SK-MEL-5 (cell line): ENCODE measurements around the gene IRF2BPL. TPM values are rescaled to one million over a fixed set of nuclear protein-coding genes. Genes with fewer than 3 reads are reported as not detected.

Source experiments
- DNase-seq: peaks from one replicate; pipeline ENCODE4 v3.0.0-alpha.2; 2016; ENCODE audit warnings: low read depth, low spot score
- in situ Hi-C: cut with HindIII; loops from 2 replicates; pipeline ENCODE4 v1.10.0; 2016; ENCODE audit warnings: low sequenced_read_pairs, high pct_unique_total_duplicates, low pct_unique_long_range_greater_than_20kb
- total RNA-seq: library from RNA; depleted of rRNA; stranded (reverse); fragments of >200 nt; shearing (Covaris generic); gene quantifications from 2 replicates; pipeline ENCODE4 v1.2.3, GENCODE V29; 2014

The IRF2BPL gene
- total RNA-seq, 1 experiment from 2014 or later: 27.2 TPM

GRCh38 chr14:77003960-77004710 is 24.4 kb downstream of the IRF2BPL start:
- DNase-seq: no peak
- in situ Hi-C loops: no loop called here

GRCh38 chr14:77002889-77003288 is 25.6 kb downstream of the IRF2BPL start:
- in situ Hi-C loops: no loop called here
- no peak for DNase-seq

- in situ Hi-C loops: no loop called here
- no peak for DNase-seq
Observed at GRCh38 chr14:77002335-77002734, 26.2 kb downstream of the IRF2BPL start.

- no peak for DNase-seq
- in situ Hi-C loops: no loop called here
Observed at GRCh38 chr14:77000340-77001270, 27.9 kb downstream of the IRF2BPL start.

- DNase-seq: no peak
- in situ Hi-C loops: no loop called here
Observed at GRCh38 chr14:76998910-76999309, 29.6 kb downstream of the IRF2BPL start.

- in situ Hi-C loops: no loop called here
- peak; percentile 40 for DNase-seq
Observed at GRCh38 chr14:76997257-76997970, 31.1 kb downstream of the IRF2BPL start.

- DNase-seq: no peak
- in situ Hi-C loops: no loop called here
Observed at GRCh38 chr14:76996563-76997146, 31.9 kb downstream of the IRF2BPL start.

GRCh38 chr14:76995279-76996035 is 33.1 kb downstream of the IRF2BPL start:
- in situ Hi-C loops: no loop called here
- DNase-seq: no peak

GRCh38 chr14:76993752-76994151 is 34.8 kb downstream of the IRF2BPL start:
- in situ Hi-C loops: no loop called here

GRCh38 chr14:76990084-76990483 is 38.4 kb downstream of the IRF2BPL start:
- in situ Hi-C loops: no loop called here

More at GRCh38 chr14:76993752-76994151, 34.8 kb downstream of the IRF2BPL start:
- DNase-seq: no peak

GRCh38 chr14:76987956-76988520 is 40.5 kb downstream of the IRF2BPL start:
- in situ Hi-C loops: no loop called here
- no peak for DNase-seq

More at GRCh38 chr14:76990084-76990483, 38.4 kb downstream of the IRF2BPL start:
- DNase-seq: no peak

- in situ Hi-C loops: no loop called here
- DNase-seq: no peak
Observed at GRCh38 chr14:76986231-76986565, 42.3 kb downstream of the IRF2BPL start.

- in situ Hi-C loops: no loop called here
- no peak for DNase-seq
Observed at GRCh38 chr14:76985540-76986230, 42.8 kb downstream of the IRF2BPL start.

GRCh38 chr14:76984787-76985375 is 43.6 kb downstream of the IRF2BPL start:
- in situ Hi-C loops: no loop called here

GRCh38 chr14:76984297-76984696 is 44.2 kb downstream of the IRF2BPL start:
- no peak for DNase-seq
- in situ Hi-C loops: no loop called here

More at GRCh38 chr14:76984787-76985375, 43.6 kb downstream of the IRF2BPL start:
- DNase-seq: peak; percentile 96

GRCh38 chr14:76981670-76982069 is 46.8 kb downstream of the IRF2BPL start:
- DNase-seq: no peak
- in situ Hi-C loops: no loop called here
